Ascending aorta (tissue), 2 donors: Measurements from ENCODE around the gene NMT1. TPM values are rescaled to one million over a fixed set of nuclear protein-coding genes. Genes with fewer than 3 reads are reported as not detected.

Source experiments
- DNase-seq, 2 donors: peaks; one replicate each; pipeline ENCODE4 v3.0.0-alpha.2; 2019; ENCODE audit warnings: low spot score in 2 of 2
- H3K27ac ChIP-seq, 2 donors: fragments of 200-600 bp; sonication (generic); one replicate each; pipeline ENCODE4 v1.5.1; 2016 to 2017; ENCODE audit warnings: mild to moderate bottlenecking in 1 of 2
- H3K27me3 ChIP-seq: fragments of 200-600 bp; sonication (generic); one replicate; pipeline ENCODE4 v1.5.1; 2017
- H3K36me3 ChIP-seq, 2 donors: fragments of 200-600 bp; sonication (generic); one replicate each; pipeline ENCODE4 v1.5.1; 2016
- H3K4me1 ChIP-seq, 2 donors: fragments of 200-600 bp; sonication (generic); one replicate each; pipeline ENCODE4 v1.5.1; 2016 to 2017; ENCODE audit warnings: mild to moderate bottlenecking in 1 of 2
- H3K4me3 ChIP-seq, 2 donors: fragments of 200-600 bp; sonication (generic); one replicate each; pipeline ENCODE4 v1.5.1; 2016 to 2017; ENCODE audit warnings: mild to moderate bottlenecking in 1 of 2
- H3K9me3 ChIP-seq, 2 donors: fragments of 200-600 bp; sonication (generic); one replicate each; pipeline ENCODE4 v1.5.1; 2016
- intact Hi-C: fragments of 100-400 bp; cut with DNase I; formaldehyde crosslinking; loops from one replicate; pipeline ENCODE4 v1.15.1; 2023
- total RNA-seq: library from RNA; depleted of rRNA; stranded (reverse); fragments of >200 nt; gene quantifications from one replicate; pipeline ENCODE4 v1.1.0, GENCODE V29; 2016
- TF ChIP-seq, protein P1 (sequence below), 3 experiments: fragments of 200-600 bp in 2 of 3; fragments of 450-650 bp in 1 of 3; sonication (generic) in 2 of 3; IDR thresholded peaks; one replicate each; pipeline ENCODE4 v1.5.1; 2016 to 2019; ENCODE audit warnings: antibody characterized with exemption in 3 of 3, mild to moderate bottlenecking in 1 of 3, moderate library complexity in 1 of 3

NMT1 gene
- total RNA-seq, 1 donor from 2014 or later: 89.7 TPM

- intact Hi-C loops: no loop called here
- Histone ChIP-seq H3K4me1 (peaks cover 20 to 70% of the 10 kb centered on the region in 2 donors), H3K27ac (peak overlapping the region in 1 of 2 donors; percentile 87)
These were observed 64.4 kb downstream of the NMT1 start for GRCh38 chr17:45125509-45125908.

GRCh38 chr17:45127207-45127547, 66.1 kb downstream of the NMT1 start:
- Histone ChIP-seq H3K27ac (peak overlapping the region; percentile 95 to 97), H3K4me3 (peak overlapping the region in 1 of 2 donors; percentile 29), H3K9me3 (no peaks in the 10 kb centered on the region), H3K36me3 (no peaks in the 10 kb centered on the region), H3K27me3 (no peaks in the 10 kb centered on the region), H3K4me1 (peaks cover 16 to 69% of the 10 kb centered on the region in 2 donors)
- DNase-seq: no peak
- intact Hi-C loops: no loop called here
- TF ChIP-seq, protein P1, sequence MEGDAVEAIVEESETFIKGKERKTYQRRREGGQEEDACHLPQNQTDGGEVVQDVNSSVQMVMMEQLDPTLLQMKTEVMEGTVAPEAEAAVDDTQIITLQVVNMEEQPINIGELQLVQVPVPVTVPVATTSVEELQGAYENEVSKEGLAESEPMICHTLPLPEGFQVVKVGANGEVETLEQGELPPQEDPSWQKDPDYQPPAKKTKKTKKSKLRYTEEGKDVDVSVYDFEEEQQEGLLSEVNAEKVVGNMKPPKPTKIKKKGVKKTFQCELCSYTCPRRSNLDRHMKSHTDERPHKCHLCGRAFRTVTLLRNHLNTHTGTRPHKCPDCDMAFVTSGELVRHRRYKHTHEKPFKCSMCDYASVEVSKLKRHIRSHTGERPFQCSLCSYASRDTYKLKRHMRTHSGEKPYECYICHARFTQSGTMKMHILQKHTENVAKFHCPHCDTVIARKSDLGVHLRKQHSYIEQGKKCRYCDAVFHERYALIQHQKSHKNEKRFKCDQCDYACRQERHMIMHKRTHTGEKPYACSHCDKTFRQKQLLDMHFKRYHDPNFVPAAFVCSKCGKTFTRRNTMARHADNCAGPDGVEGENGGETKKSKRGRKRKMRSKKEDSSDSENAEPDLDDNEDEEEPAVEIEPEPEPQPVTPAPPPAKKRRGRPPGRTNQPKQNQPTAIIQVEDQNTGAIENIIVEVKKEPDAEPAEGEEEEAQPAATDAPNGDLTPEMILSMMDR (IDR thresholded peaks at IDR 0.05): no peak

More at GRCh38 chr17:45125509-45125908, 64.4 kb downstream of the NMT1 start:
- DNase-seq: no peak
- Histone ChIP-seq H3K27me3 (no peaks in the 10 kb centered on the region), H3K9me3 (no peaks in the 10 kb centered on the region), H3K4me3 (no peak overlapping the region), H3K36me3 (peaks cover 3 to 6% of the 10 kb centered on the region in 2 donors)
- TF ChIP-seq, protein P1 (IDR thresholded peaks at IDR 0.05): no peak

DNA sequence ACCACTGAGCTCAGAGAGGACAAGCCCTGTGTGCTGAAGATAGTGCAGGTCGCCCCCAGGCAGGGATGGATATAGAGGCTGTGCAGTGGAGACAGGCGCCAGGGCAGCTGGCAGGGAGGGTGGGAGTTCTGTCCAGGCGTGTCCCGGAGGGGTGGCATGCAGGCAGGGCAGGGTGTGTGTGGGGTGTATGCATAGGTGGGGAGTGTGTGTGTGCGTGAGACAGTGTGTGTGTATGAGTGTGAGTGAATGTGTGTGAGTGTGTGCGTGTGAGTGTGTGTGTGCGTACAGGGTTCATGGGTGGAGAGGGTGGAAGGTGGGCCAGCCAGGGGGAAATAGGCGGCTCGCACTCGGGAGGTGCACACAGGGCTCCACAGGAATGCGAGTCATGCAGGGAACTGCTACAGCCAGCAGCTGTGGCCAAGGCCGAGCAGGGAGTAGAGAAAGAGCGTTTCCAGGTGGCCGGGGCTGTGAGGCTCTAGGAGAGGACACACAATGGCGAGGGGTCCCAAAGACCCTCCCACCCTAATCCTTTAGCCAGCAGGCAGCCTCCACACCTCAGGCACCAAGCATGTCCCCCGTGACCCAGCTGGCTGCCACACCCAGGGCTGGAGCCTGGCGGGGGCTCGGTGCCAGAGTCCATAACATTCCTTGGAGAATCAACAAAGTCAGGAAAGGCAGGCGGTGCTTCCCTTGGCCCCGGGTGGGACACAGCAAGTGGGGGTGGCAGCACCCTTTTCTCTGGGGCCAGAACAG, 66.6 kb downstream of the NMT1 start:
- H3K36me3 ChIP-seq: no peaks in the 10 kb centered on the region
- peaks cover 14 to 64% of the 10 kb centered on the region in 2 donors for H3K4me1 ChIP-seq
- intact Hi-C loops: loop anchor here (1.0 kb wide), 1 partner anchor 17 kb away; no protein-coding TSS in a partner anchor
- peak overlapping the region; percentile 29 to 39 for H3K4me3 ChIP-seq
- TF ChIP-seq, protein P1 (IDR thresholded peaks at IDR 0.05): no peak
- no peaks in the 10 kb centered on the region for H3K27me3 ChIP-seq
- H3K27ac ChIP-seq: peak overlapping the region; percentile 95 to 97
- peak in 1 of 2 donors; percentile 88 for DNase-seq
- H3K9me3 ChIP-seq: no peaks in the 10 kb centered on the region

DNA sequence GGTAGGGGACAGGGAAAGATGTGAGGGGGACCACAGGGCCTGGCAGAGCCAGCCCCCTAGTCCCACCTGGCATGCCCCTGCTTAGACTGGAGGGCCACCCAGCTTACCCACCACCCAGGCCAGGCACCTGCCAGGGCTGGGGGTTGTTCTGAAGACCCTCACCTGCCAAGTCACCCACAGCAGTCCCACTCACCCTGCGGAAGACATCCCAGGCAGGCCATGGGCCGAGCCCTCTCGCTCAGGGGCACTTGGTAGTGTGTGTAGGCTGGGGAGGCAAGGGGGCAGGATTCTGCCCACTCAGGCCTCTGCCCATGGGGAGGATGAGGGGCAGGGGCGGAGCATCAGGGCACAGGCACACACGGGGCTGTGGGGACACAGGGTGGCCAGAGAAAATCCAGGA, 67.2 kb downstream of the NMT1 start:
- TF ChIP-seq, protein P1 (IDR thresholded peaks at IDR 0.05): no peak
- no peak for DNase-seq
- no peaks in the 10 kb centered on the region for H3K9me3 ChIP-seq
- H3K27me3 ChIP-seq: no peaks in the 10 kb centered on the region
- intact Hi-C loops: loop anchor here (1.0 kb wide), 1 partner anchor 18 kb away; no protein-coding TSS in a partner anchor
- peak overlapping the region; percentile 29 to 39 for H3K4me3 ChIP-seq
- peak overlapping the region; percentile 95 to 97 for H3K27ac ChIP-seq
- peaks cover 13 to 59% of the 10 kb centered on the region in 2 donors for H3K4me1 ChIP-seq
- H3K36me3 ChIP-seq: no peaks in the 10 kb centered on the region

DNA sequence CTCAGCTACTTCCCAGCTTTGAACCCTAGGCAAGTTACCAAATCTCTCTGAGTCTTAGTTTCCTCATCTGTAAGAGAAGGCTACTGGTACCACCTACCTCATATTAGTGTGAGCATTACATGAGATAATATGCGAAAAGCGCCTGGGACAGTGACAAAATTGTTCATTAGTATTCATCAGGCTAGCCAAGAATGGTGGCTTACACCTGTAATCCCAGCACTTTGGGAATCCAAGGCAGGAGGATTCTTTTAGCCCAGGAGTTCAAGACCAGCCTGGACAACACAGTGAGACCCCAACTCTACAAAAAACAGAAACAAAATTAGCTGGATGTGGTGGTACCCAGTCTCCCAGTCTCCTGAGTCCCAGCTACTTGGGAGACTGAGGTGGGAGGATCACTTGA, 67.9 kb downstream of the NMT1 start:
- TF ChIP-seq, protein P1 (IDR thresholded peaks at IDR 0.05): no peak
- H3K4me1 ChIP-seq: peaks cover 8 to 52% of the 10 kb centered on the region in 2 donors
- intact Hi-C loops: loop anchor here (1.0 kb wide), 1 partner anchor 19 kb away; no protein-coding TSS in a partner anchor
- H3K36me3 ChIP-seq: no peaks in the 10 kb centered on the region
- DNase-seq: no peak
- no peaks in the 10 kb centered on the region for H3K27me3 ChIP-seq
- peak overlapping the region in 1 of 2 donors; percentile 29 for H3K4me3 ChIP-seq
- peak overlapping the region; percentile 95 to 97 for H3K27ac ChIP-seq
- no peaks in the 10 kb centered on the region for H3K9me3 ChIP-seq
